Activated CD4-positive, alpha-beta memory T cell treated with anti-CD3 and anti-CD28 coated beads, Interleukin-2, amount 10 ng/mL, durations not matched to agents 7 days and 5 days (primary cell): ENCODE measurements around the gene TCAP. TPM values are rescaled to one million over a fixed set of nuclear protein-coding genes. Genes with fewer than 3 reads are reported as not detected.
"Not testable (repeated sequence)": the region's sequence is repeated elsewhere in the genome, so short reads cannot be mapped to it uniquely, and the experiment has no call there.

ENCODE experiments used
- CTCF ChIA-PET: fragments of 350-600 bp; sonication (Branson Sonifier 250); formaldehyde crosslinking; loops from one replicate; lab custom pipeline; 2021; ENCODE audit warnings: antibody characterized with exemption, inconsistent platforms; lab: Charles Lee
- POLR2A ChIA-PET: fragments of 350-600 bp; sonication (Branson Sonifier 250); formaldehyde crosslinking; loops from one replicate; lab custom pipeline; 2021; ENCODE audit warnings: antibody characterized with exemption; lab: Charles Lee
- DNase-seq: peaks from one replicate; pipeline ENCODE4 v3.0.0-alpha.2; 2020
- H3K27ac Mint-ChIP-seq: one replicate; pipeline ENCODE4 v1.8.0; 2021; ENCODE audit warnings: mild to moderate bottlenecking, mixed read lengths
- H3K27me3 Mint-ChIP-seq: one replicate; pipeline ENCODE4 v1.8.0; 2021; ENCODE audit warnings: mixed read lengths
- H3K36me3 Mint-ChIP-seq: one replicate; pipeline ENCODE4 v1.8.0; 2021; ENCODE audit warnings: low read depth, mixed read lengths
- H3K4me1 Mint-ChIP-seq: one replicate; pipeline ENCODE4 v1.8.0; 2021; ENCODE audit warnings: mixed read lengths
- H3K4me3 Mint-ChIP-seq: one replicate; pipeline ENCODE4 v1.8.0; 2021; ENCODE audit warnings: mild to moderate bottlenecking, mixed read lengths
- H3K9me3 Mint-ChIP-seq: one replicate; pipeline ENCODE4 v1.8.0; 2021; ENCODE audit warnings: mixed read lengths
- total RNA-seq, 2 experiments: library from RNA; stranded (reverse); gene quantifications; one replicate each; pipeline ENCODE4 v1.2.3, GENCODE V29; 2021

TCAP gene
- total RNA-seq, 2 experiments from 2014 or later: 1.3 to 1.5 TPM

DNA sequence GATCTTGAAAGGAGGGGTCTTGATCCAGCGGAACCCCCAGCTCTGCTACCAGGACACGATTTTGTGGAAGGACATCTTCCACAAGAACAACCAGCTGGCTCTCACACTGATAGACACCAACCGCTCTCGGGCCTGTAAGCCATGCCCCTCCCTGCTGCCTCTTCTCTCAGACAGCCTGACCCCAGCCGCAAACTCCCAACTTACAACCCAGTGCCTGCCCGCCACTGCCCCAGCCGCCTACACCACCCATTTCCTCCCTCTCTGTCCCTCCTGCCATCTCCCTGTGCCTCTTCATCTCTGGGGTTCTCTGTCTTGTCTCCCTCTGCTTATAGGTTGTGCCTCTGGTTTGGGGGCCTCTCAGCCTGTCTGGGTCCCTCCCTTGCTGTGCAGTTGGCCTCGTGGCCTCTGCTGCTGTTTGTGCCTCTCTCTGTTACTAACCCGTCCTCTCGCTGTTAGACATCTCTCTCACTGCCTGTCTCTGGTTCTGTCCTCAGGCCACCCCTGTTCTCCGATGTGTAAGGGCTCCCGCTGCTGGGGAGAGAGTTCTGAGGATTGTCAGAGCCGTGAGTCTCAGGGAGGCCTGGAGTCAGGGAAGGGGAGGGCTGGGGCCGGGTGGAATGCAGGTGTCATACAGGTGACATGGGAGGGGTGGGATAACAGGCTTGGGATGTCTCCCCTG, 44.3 kb downstream of the TCAP start:
- DNase-seq: no peak
- H3K27ac Mint-ChIP-seq: no peak overlapping the region
- H3K36me3 Mint-ChIP-seq: no peaks in the 10 kb centered on the region
- peaks cover 2% of the 10 kb centered on the region for H3K27me3 Mint-ChIP-seq
- no peak overlapping the region for H3K4me3 Mint-ChIP-seq
- H3K9me3 Mint-ChIP-seq: no peaks in the 10 kb centered on the region
- ChIA-PET CTCF (interaction anchor here (1.1 kb wide), 1 partner anchor 56 kb away, joined by 4 read pairs; no protein-coding TSS in a partner anchor), POLR2A (interaction anchor here (1.2 to 1.9 kb wide), 3 partner anchors 20 to 22 kb away, joined by 3 to 7 read pairs (median 5); partner anchors contain the start of genes MIEN1 and PGAP3)
- H3K4me1 Mint-ChIP-seq: peaks cover 20% of the 10 kb centered on the region

DNA sequence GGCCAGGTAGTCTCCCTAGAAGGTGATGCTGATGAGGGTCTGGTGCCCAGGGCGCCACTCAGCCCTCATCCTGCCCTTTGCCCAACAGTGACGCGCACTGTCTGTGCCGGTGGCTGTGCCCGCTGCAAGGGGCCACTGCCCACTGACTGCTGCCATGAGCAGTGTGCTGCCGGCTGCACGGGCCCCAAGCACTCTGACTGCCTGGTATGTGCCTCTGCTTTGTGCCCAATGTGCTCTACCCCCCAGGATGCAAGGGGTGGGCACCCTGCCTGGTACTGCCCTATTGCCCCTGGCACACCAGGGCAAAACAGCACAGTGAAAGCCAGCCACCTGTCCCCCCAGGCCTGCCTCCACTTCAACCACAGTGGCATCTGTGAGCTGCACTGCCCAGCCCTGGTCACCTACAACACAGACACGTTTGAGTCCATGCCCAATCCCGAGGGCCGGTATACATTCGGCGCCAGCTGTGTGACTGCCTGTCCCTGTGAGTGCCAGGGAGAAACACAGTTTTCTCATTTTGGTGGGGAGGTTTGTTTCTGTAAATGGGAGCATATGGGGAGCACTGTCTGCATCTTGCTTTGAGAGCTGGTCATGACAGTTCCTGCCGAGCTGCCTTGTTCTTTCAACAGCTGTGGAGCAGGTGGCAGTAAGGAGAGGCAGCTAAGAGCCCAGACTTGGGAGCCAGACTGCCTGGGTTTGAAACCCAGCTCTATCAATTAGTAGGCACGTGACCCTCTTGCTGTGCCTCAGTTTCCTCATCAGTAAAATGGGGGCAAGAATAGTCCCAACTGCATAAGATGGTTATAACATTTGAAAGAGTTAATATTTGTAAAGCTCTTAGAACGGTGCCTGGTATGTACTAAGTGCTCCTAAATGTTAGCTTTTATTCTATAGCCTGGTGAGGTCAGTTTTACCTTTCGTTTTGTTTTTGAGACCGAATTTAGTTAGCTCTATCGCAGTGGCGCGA, 45.1 kb downstream of the TCAP start:
- Mint-ChIP-seq H3K36me3 (no peaks in the 10 kb centered on the region), H3K27ac (no peak overlapping the region), H3K9me3 (no peaks in the 10 kb centered on the region), H3K4me3 (no peak overlapping the region), H3K4me1 (peaks cover 20% of the 10 kb centered on the region), H3K27me3 (peaks cover 2% of the 10 kb centered on the region)
- no peak for DNase-seq
- ChIA-PET CTCF (interaction anchor here (0.5 to 1.3 kb wide), 4 partner anchors 13 to 39 kb away, joined by 3 to 5 read pairs (median 3); partner anchors contain the start of gene MIEN1), POLR2A (interaction anchor here (1.9 kb wide), 1 partner anchor 19 kb away, joined by 7 read pairs; no protein-coding TSS in a partner anchor)

DNA sequence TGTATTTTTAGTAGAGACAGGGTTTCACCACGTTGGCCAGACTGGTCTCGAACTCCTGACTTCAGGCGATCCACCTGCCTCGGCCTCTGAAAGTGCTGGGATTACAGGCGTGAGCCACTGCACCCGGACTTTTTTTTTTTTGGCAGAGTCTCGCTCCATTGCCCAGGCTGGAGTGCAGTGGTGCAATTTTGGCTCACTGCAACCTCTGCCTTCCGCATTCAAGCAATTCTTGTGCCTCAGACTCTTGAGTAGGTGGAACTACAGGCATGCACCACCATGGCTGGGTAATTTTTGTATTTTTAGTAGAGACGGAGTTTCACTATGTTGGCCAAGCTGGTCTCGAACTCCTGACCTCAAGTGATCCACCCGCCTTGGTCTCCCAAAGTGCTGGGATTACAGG, 45.9 kb downstream of the TCAP start:
- not testable (repeated sequence) for H3K36me3 Mint-ChIP-seq, H3K27ac Mint-ChIP-seq, H3K9me3 Mint-ChIP-seq, H3K4me3 Mint-ChIP-seq, DNase-seq, H3K27me3 Mint-ChIP-seq
- POLR2A ChIA-PET: interaction anchor here (1.9 kb wide), 1 partner anchor 19 kb away, joined by 7 read pairs; no protein-coding TSS in a partner anchor
- peaks cover 20% of the 10 kb centered on the region for H3K4me1 Mint-ChIP-seq
- CTCF ChIA-PET: interaction anchor here (0.5 to 1.3 kb wide), 4 partner anchors 14 to 39 kb away, joined by 3 to 5 read pairs (median 3); partner anchors contain the start of gene MIEN1

DNA sequence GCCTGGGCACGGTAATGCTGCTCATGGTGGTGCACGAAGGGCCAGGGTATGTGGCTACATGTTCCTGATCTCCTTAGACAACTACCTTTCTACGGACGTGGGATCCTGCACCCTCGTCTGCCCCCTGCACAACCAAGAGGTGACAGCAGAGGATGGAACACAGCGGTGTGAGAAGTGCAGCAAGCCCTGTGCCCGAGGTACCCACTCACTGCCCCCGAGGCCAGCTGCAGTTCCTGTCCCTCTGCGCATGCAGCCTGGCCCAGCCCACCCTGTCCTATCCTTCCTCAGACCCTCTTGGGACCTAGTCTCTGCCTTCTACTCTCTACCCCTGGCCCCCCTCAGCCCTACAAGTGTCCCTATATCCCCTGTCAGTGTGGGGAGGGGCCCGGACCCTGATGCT, 46.7 kb downstream of the TCAP start:
- Mint-ChIP-seq H3K4me1 (peaks cover 16% of the 10 kb centered on the region), H3K27ac (no peak overlapping the region), H3K4me3 (no peak overlapping the region), H3K27me3 (peaks cover 2% of the 10 kb centered on the region), H3K9me3 (no peaks in the 10 kb centered on the region), H3K36me3 (no peaks in the 10 kb centered on the region)
- ChIA-PET CTCF (no interaction called here), POLR2A (interaction anchor here (1.9 kb wide), 1 partner anchor 18 kb away, joined by 7 read pairs; no protein-coding TSS in a partner anchor)
- no peak for DNase-seq

DNA sequence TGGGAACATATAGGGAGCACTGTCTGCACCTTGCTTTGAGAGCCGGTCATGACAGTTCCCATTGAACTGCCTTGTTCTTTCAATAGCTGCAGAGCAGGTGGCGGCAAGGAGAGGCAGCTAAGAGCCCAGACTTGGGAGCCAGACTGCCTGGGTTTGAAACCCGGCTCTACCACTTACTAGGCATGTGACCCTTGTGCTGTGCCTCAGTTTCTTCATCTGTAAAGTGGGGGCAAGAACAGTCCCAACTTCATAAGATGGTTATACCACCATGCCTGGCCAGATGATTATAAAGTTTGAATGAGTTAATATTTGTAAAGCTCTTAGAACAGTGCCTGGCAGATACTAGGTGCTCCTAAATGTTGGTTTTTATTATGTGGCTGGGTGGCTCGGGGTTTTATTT, 49.1 kb downstream of the TCAP start:
- Mint-ChIP-seq H3K27me3 (peaks cover 2% of the 10 kb centered on the region), H3K27ac (no peak overlapping the region), H3K9me3 (no peaks in the 10 kb centered on the region), H3K4me1 (peaks cover 4% of the 10 kb centered on the region), H3K4me3 (no peak overlapping the region), H3K36me3 (no peaks in the 10 kb centered on the region)
- CTCF ChIA-PET: interaction anchor here (1.8 kb wide), 1 partner anchor 16 kb away, joined by 7 read pairs; the partner anchor contains the start of gene MIEN1
- DNase-seq: no peak
- POLR2A ChIA-PET: no interaction called here

DNA sequence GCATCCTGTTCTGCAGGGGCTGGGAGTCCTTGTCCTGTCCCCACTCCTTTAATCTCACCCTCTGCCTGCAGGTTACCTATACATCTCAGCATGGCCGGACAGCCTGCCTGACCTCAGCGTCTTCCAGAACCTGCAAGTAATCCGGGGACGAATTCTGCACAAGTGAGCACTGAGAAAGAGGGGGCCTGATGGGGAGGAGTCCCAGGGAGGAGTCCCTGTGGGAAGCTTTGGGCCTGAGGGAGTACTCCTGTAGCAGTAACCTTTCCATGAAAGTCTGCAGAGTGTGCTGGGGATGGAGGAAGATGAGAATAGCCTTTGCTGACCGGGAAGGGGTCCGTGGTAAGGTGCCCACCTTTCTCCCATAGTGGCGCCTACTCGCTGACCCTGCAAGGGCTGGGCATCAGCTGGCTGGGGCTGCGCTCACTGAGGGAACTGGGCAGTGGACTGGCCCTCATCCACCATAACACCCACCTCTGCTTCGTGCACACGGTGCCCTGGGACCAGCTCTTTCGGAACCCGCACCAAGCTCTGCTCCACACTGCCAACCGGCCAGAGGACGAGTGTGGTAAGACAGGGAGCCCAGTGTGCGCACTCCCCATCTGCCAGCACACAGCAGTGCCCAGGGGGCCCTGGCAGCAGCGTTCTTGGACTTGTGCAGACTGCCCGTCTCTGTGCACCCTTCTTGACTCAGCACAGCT, 50.4 kb downstream of the TCAP start:
- H3K4me3 Mint-ChIP-seq: no peak overlapping the region
- ChIA-PET CTCF (interaction anchor here (1.8 kb wide), 1 partner anchor 14 kb away, joined by 7 read pairs; the partner anchor contains the start of gene MIEN1), POLR2A (interaction anchor here (1.0 to 1.5 kb wide), 2 partner anchors 15 to 33 kb away, joined by 3 to 4 read pairs; partner anchors contain the start of gene MIEN1)
- H3K27me3 Mint-ChIP-seq: peaks cover 2% of the 10 kb centered on the region
- DNase-seq: no peak
- no peaks in the 10 kb centered on the region for H3K9me3 Mint-ChIP-seq
- no peaks in the 10 kb centered on the region for H3K36me3 Mint-ChIP-seq
- H3K27ac Mint-ChIP-seq: no peak overlapping the region
- H3K4me1 Mint-ChIP-seq: no peaks in the 10 kb centered on the region

Other genes with a start within 250 kb of the TCAP start
- gene MED1, start 214.1 kb upstream of the TCAP start, total RNA-seq: 10 to 100 TPM; 51.0 to 51.9 TPM
- gene CDK12, start 203.9 kb upstream of the TCAP start, total RNA-seq: 10 to 100 TPM; 68.1 to 70.7 TPM
- gene NEUROD2, start 57.4 kb upstream of the TCAP start, total RNA-seq: not detected
- not detected for gene PPP1R1B, start 38.4 kb upstream of the TCAP start, total RNA-seq
- gene STARD3, start 28.2 kb upstream of the TCAP start, total RNA-seq: 10 to 100 TPM; 72.0 to 73.7 TPM
- not detected for gene PNMT, start 3.1 kb downstream of the TCAP start, total RNA-seq
- 10 to 100 TPM; 14.0 to 14.2 TPM for gene PGAP3, start 22.7 kb downstream of the TCAP start, total RNA-seq
- 1 to 10 TPM; 5.1 to 6.0 TPM for gene ERBB2, start 34.7 kb downstream of the TCAP start, total RNA-seq
- gene MIEN1, start 65.2 kb downstream of the TCAP start, total RNA-seq: 10 to 100 TPM; 40.1 to 45.1 TPM
- under 1 TPM; 0.30 to 0.40 TPM for gene GRB7, start 72.6 kb downstream of the TCAP start, total RNA-seq
- 10 to 100 TPM; 37.9 to 38.2 TPM for gene IKZF3, start 199.0 kb downstream of the TCAP start, total RNA-seq
- gene ZPBP2, start 202.9 kb downstream of the TCAP start, total RNA-seq: not detected